K562 (cell line): ENCODE measurements around the gene SUSD5. TPM values are rescaled to one million over a fixed set of nuclear protein-coding genes. Genes with fewer than 3 reads are reported as not detected.

Experiments
- ATAC-seq: fragments of 200-7000 bp; cut with Tn5 transposase; 3 replicates; pipeline ENCODE4 v1.9.1; 2020; ENCODE audit warnings: moderate library complexity
- BruUV-seq: library from RNA; stranded (reverse); fragments of 400-500 nt; replicated peaks from 2 replicates; lab custom pipeline; 2021; lab: Mats Ljungman, UMichigan
- CTCF ChIA-PET: fragments of 300-600 bp; formaldehyde crosslinking; extraction: SDS; loops from one replicate; lab custom pipeline; 2021; ENCODE audit warnings: low intra/inter-chr PET ratio; lab: Yijun Ruan, JAX
- POLR2A ChIA-PET: fragments of 300-600, 350-650 bp; sonication (Branson Sonifier 250); formaldehyde crosslinking; extraction: SDS; loops from one replicate; lab custom pipeline; 2021; ENCODE audit warnings: antibody characterized with exemption, inconsistent platforms; lab: Yijun Ruan, JAX
- DNase-seq, 4 experiments: peaks; one replicate each; pipeline versions ENCODE4 v3.0.0 to v3.0.0-alpha.2; 2011 to 2018; ENCODE audit warnings: low spot score in 3 of 4, mixed read lengths in 3 of 4; ENCODE audit errors: extremely low read depth in 1 of 4
- FAIRE-seq: peaks from 2 replicates; lab custom pipeline; 2011; peaks lifted over from hg19 to GRCh38; lab: Jason Lieb, UNC
- H2AFZ ChIP-seq: 2 replicates; pipeline ENCODE4 v1.6.0; 2011; ENCODE audit warnings: low read depth, low read length, control low read depth, inconsistent platforms
- H3K27ac ChIP-seq: fragments of 200-600 bp; 3 replicates; pipeline ENCODE4 v1.8.0; 2011; ENCODE audit warnings: low read depth, mild to moderate bottlenecking, control low read depth, inconsistent platforms, low read length, moderate library complexity, mixed read lengths; ENCODE audit errors: extremely low read depth
- H3K27me3 ChIP-seq, 2 experiments: fragments of 300-600 bp in 1 of 2; 2 replicates in 1 of 2; 3 replicates in 1 of 2; pipeline versions ENCODE4 v1.6.0 to v1.8.0; 2011; ENCODE audit warnings: inconsistent platforms in 2 of 2, low read length in 2 of 2, mild to moderate bottlenecking in 1 of 2, mixed read lengths in 1 of 2, moderate library complexity in 1 of 2; ENCODE audit not compliant: control insufficient read depth in 2 of 2, insufficient read depth in 2 of 2
- H3K36me3 ChIP-seq: fragments of 300-600 bp; 3 replicates; pipeline ENCODE4 v1.8.0; 2011; ENCODE audit warnings: mild to moderate bottlenecking, low read length, inconsistent platforms; ENCODE audit not compliant: control insufficient read depth, insufficient read depth
- H3K4me1 ChIP-seq, 2 experiments: fragments of 200-600 bp in 1 of 2; replicated peaks in 1 of 2; 2 replicates in 1 of 2; 3 replicates in 1 of 2; pipeline versions ENCODE4 v1.5.1 to v1.8.0; 2011; ENCODE audit warnings: inconsistent platforms in 2 of 2, low read length in 2 of 2, mild to moderate bottlenecking in 1 of 2, mixed read lengths in 1 of 2, moderate library complexity in 1 of 2; ENCODE audit not compliant: control insufficient read depth in 2 of 2, insufficient read depth in 2 of 2
- H3K4me2 ChIP-seq: 2 replicates; pipeline ENCODE4 v1.6.1; 2011; ENCODE audit warnings: low read length, control low read depth, inconsistent platforms, mixed read lengths; ENCODE audit not compliant: insufficient read depth
- H3K4me3 ChIP-seq: fragments of 200-600 bp; sonication (generic), shearing (Covaris generic); 2 replicates; pipeline ENCODE4 v1.5.1; 2016; ENCODE audit warnings: control low read depth, inconsistent platforms
- H3K79me2 ChIP-seq: fragments of 200-600 bp; 3 replicates; pipeline ENCODE4 v1.8.0; 2011; ENCODE audit warnings: low read length, inconsistent platforms; ENCODE audit not compliant: control insufficient read depth, insufficient read depth
- H3K9ac ChIP-seq, 2 experiments: 2 replicates each; pipeline versions ENCODE4 v1.6.0 to v1.6.1; 2011; ENCODE audit warnings: low read depth in 2 of 2, low read length in 2 of 2, control low read depth in 1 of 2, inconsistent platforms in 1 of 2, mild to moderate bottlenecking in 1 of 2, mixed read lengths in 1 of 2; ENCODE audit not compliant: insufficient read depth in 1 of 2
- H3K9me1 ChIP-seq: one replicate; pipeline ENCODE4 v1.6.0; 2011; ENCODE audit warnings: inconsistent platforms, mild to moderate bottlenecking, low read length, moderate library complexity; ENCODE audit not compliant: control insufficient read depth, insufficient read depth
- H3K9me3 ChIP-seq: replicated peaks from 2 replicates; pipeline ENCODE4 v1.5.1; 2011; ENCODE audit warnings: low read depth, low read length, inconsistent platforms; ENCODE audit not compliant: control insufficient read depth, insufficient read depth
- H4K20me1 ChIP-seq: replicated peaks from 2 replicates; pipeline ENCODE4 v1.6.1; 2011; ENCODE audit warnings: low read length, inconsistent platforms, mixed read lengths; ENCODE audit not compliant: control insufficient read depth, insufficient read depth
- FOXJ2 ChIP-seq: fragments of 200-800 bp; sonication (Bioruptor generic); IDR thresholded peaks from 2 replicates; pipeline ENCODE4 v1.6.1; 2016; ENCODE audit warnings: missing genetic modification characterization, missing compliant biosample characterization
- RFX1 ChIP-seq: fragments of 450-650 bp; IDR thresholded peaks from 2 replicates; pipeline ENCODE4 v1.6.1; 2016; ENCODE audit warnings: mild to moderate bottlenecking, moderate library complexity
- ZNF41 ChIP-seq: fragments of 250-450 bp; sonication (Bioruptor Pico); conservative IDR thresholded peaks from 2 replicates; pipeline ENCODE4 v1.4.0; 2020; ENCODE audit warnings: mild to moderate bottlenecking
- WGBS: fragments of 100-300 bp; shearing (Covaris generic); methylation state at CpG from one replicate; pipeline ENCODE4 v1.1.6; 2016; ENCODE audit warnings: low coverage, mixed read lengths; ENCODE audit not compliant: insufficient coverage; ENCODE audit errors: missing lambda C conversion rate; 5-methylcytosine and 5-hydroxymethylcytosine counted together
- in situ Hi-C: fragments of 300-500 bp; cut with MboI; formaldehyde crosslinking; loops from 4 replicates; pipeline ENCODE4 v1.15.0; 2018; ENCODE audit warnings: inconsistent platforms, mixed read lengths
- intact Hi-C: fragments of 100-400 bp; cut with micrococcal nuclease; formaldehyde crosslinking; loops from 2 replicates; pipeline ENCODE4 v1.14.2; 2022
- polyA plus RNA-seq, 8 experiments: library from polyadenylated mRNA; depleted of rRNA in 4 of 8; stranded (reverse) in 5 of 8; unstranded in 3 of 8; fragments of >200 nt; fragmentation: Nextera tagmentation in 2 of 8; fragmentation: Illumina TruSeq in 1 of 8; extraction: Ambion mirVana in 2 of 8; extraction: Trizol in 1 of 8; gene quantifications; 2 replicates each; pipeline versions ENCODE4 v1.2.1 to v1.2.3, GENCODE V29; 2011 to 2014; ENCODE audit warnings: inconsistent platforms in 1 of 8, missing spikeins in 1 of 8
- total RNA-seq, 7 experiments: library from RNA; depleted of rRNA in 6 of 7; stranded (reverse); fragments of >200 nt in 6 of 7; fragmentation: Illumina TruSeq in 2 of 7; extraction: Trizol in 2 of 7; gene quantifications; 2 replicates each; pipeline versions ENCODE4 v1.2.1 to v1.2.3, GENCODE V29; 2011 to 2021; ENCODE audit warnings: low replicate concordance in 1 of 7
- TF ChIP-seq, protein P1 (sequence below), 2 experiments: IDR thresholded peaks; 2 replicates each; pipeline ENCODE4 v1.6.1; 2012; ENCODE audit warnings: improper control_type of control experiment in 2 of 2, low read depth in 2 of 2, low read length in 2 of 2, borderline replicate concordance in 1 of 2

The SUSD5 gene
- total and polyA plus RNA-seq, 9 of the 15 experiments (the other 6 are each of a cell fraction or from before 2014, with no cell fraction given) = not detected

DNA sequence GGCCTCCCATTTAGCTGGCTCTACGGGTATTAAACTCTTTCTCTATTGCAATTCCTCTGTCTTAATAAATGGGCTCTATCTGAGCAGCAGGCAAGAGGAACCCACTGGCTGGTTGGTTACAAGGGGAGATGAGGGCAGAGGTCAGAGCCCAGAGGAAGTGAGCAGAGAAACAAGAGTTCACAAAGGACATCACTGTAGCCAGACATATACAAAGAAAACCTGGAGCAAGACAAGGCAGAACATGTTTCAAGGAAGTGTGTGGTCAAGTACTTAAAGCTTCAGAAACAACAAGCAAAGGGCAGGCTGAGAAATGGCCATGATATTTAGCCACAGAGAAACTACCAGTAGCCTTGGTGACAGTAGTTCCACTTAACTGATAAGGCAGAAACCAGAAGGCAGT, 24.3 kb downstream of the SUSD5 start:
- H3K4me3 ChIP-seq = no peak overlapping the region
- ATAC-seq (no peak), FAIRE-seq (no peak), DNase-seq (no peak)
- ChIA-PET CTCF (no interaction called here), POLR2A (interaction anchor here (0.7 to 1.8 kb wide), 3 partner anchors 9 to 36 kb away, joined by 5 to 7 read pairs (median 5); no protein-coding TSS in a partner anchor)
- no peak overlapping the region for H3K27ac ChIP-seq
- in situ Hi-C loops = no loop called here
- no peak overlapping the region for H3K9ac ChIP-seq
- H3K36me3 ChIP-seq = no peaks in the 10 kb centered on the region
- TF ChIP-seq RFX1 (peak; percentile 22; the same call in 1 of the 2 replicates), FOXJ2 (tag) (peak; percentile 30; the same call in 1 of the 2 replicates), ZNF41 (CRISPR knock-in tag) (no peak)
- TF ChIP-seq, protein P1, sequence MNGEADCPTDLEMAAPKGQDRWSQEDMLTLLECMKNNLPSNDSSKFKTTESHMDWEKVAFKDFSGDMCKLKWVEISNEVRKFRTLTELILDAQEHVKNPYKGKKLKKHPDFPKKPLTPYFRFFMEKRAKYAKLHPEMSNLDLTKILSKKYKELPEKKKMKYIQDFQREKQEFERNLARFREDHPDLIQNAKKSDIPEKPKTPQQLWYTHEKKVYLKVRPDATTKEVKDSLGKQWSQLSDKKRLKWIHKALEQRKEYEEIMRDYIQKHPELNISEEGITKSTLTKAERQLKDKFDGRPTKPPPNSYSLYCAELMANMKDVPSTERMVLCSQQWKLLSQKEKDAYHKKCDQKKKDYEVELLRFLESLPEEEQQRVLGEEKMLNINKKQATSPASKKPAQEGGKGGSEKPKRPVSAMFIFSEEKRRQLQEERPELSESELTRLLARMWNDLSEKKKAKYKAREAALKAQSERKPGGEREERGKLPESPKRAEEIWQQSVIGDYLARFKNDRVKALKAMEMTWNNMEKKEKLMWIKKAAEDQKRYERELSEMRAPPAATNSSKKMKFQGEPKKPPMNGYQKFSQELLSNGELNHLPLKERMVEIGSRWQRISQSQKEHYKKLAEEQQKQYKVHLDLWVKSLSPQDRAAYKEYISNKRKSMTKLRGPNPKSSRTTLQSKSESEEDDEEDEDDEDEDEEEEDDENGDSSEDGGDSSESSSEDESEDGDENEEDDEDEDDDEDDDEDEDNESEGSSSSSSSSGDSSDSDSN (IDR thresholded peaks at IDR 0.05; ENCODE audit: borderline replicate concordance in 1 of 2, low read depth in 2 of 2, low read length in 2 of 2) = no peak
- 7% methylated on average over 1 of the region's 1 CpG for WGBS
- intact Hi-C loops = no loop called here
- H3K4me2 ChIP-seq = no peak overlapping the region
- H3K9me3 ChIP-seq = no peaks in the 10 kb centered on the region
- H2AFZ ChIP-seq = no peak overlapping the region
- no peaks in the 10 kb centered on the region for H3K79me2 ChIP-seq
- no peaks in the 10 kb centered on the region for H3K9me1 ChIP-seq
- no peaks in the 10 kb centered on the region for H4K20me1 ChIP-seq
- H3K4me1 ChIP-seq = no peaks in the 10 kb centered on the region
- no TSS peak for BruUV-seq
- H3K27me3 ChIP-seq = peaks cover 5% of the 10 kb centered on the region in 2 experiments; a peak in 2 of 5 replicates
